HL-60 (cell line): ENCODE results near the gene TAAR1.

ENCODE experiments used
- CTCF ChIP-seq: IDR thresholded peaks from one replicate; pipeline ENCODE4 v1.5.1; 2011; ENCODE audit warnings: low read length, control low read depth, inconsistent platforms; ENCODE audit not compliant: insufficient read depth
- GABPA ChIP-seq: IDR thresholded peaks from 2 replicates; pipeline ENCODE4 v1.6.1; 2012; ENCODE audit warnings: low read depth
- POLR2AphosphoS5 ChIP-seq: IDR thresholded peaks from 2 replicates; pipeline ENCODE4 v1.6.1; 2012; ENCODE audit warnings: low read depth
- REST ChIP-seq: IDR thresholded peaks from 2 replicates; pipeline ENCODE4 v1.6.1; 2012; ENCODE audit warnings: low read depth; ENCODE audit not compliant: insufficient replicate concordance

GRCh38 chr6:132663661-132664060 is 4.7 kb upstream of the TAAR1 start:
- TF ChIP-seq POLR2AphosphoS5 (no peak), CTCF (no peak), REST (no peak), GABPA (no peak)
